HL-60 (cell line): Measurements from ENCODE around the gene SORCS2.

ENCODE experiments used
- DNase-seq, 2 experiments: peaks; one replicate each; pipeline ENCODE4 v3.0.0-alpha.2; 2010 to 2020; ENCODE audit warnings: low read depth in 1 of 2, low spot score in 1 of 2
- H3K27ac ChIP-seq: fragments of 250-450 bp; sonication (Bioruptor Pico); replicated peaks from 2 replicates; pipeline ENCODE4 v1.5.1; 2020; ENCODE audit warnings: mild to moderate bottlenecking, moderate library complexity
- H3K27me3 ChIP-seq: fragments of 250-450 bp; sonication (Bioruptor Pico); 2 replicates; pipeline ENCODE4 v1.5.1; 2021; ENCODE audit warnings: mild to moderate bottlenecking, moderate library complexity; ENCODE audit not compliant: insufficient read depth, poor library complexity, severe bottlenecking
- H3K4me3 ChIP-seq: replicated peaks from 2 replicates; pipeline ENCODE4 v1.5.1; 2011; ENCODE audit warnings: mild to moderate bottlenecking, control low read depth, low read length; ENCODE audit not compliant: insufficient read depth
- CTCF ChIP-seq: IDR thresholded peaks from one replicate; pipeline ENCODE4 v1.5.1; 2011; ENCODE audit warnings: low read length, control low read depth, inconsistent platforms; ENCODE audit not compliant: insufficient read depth
- GABPA ChIP-seq: IDR thresholded peaks from 2 replicates; pipeline ENCODE4 v1.6.1; 2012; ENCODE audit warnings: low read depth
- POLR2AphosphoS5 ChIP-seq: IDR thresholded peaks from 2 replicates; pipeline ENCODE4 v1.6.1; 2012; ENCODE audit warnings: low read depth
- REST ChIP-seq: IDR thresholded peaks from 2 replicates; pipeline ENCODE4 v1.6.1; 2012; ENCODE audit warnings: low read depth; ENCODE audit not compliant: insufficient replicate concordance
- SPI1 ChIP-seq: IDR thresholded peaks from 2 replicates; pipeline ENCODE4 v1.6.1; 2012; ENCODE audit warnings: low read depth, mild to moderate bottlenecking, borderline replicate concordance

The SORCS2 gene

DNA sequence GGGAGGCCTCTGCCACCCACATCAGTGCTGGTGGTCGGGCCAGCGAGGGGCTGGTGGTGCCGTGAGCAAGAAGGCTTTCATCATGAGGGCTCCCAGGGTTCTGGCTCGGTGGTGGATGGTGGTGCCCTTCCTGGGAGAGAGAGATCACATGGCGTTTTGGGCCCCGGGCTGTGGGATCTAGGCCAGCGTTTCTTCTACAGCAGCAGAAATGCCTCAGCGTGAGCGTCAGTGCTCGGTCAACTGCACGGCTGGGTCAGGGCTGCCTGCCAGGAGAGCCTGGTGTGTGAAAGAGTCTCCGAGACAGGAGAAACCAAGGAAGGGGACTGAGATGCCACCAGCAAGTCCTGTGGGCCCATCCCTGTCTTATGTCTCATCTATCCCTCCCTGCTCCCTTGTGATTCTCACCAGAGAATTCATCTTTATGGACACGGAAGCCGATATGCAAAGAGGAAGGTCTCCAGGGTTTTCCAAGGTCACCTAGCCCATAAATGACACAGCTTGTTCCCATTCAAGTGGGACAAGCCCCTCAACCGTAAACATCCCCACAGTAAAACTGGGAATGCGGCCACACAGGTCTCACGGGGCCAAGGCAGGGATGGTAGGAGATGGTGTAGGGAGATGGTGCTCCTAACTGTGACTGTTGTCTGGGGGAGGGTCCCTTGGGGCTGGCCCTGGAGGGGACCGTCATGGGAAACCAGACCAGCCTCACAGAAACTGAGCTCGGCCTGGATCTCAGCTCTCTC, 99.2 kb downstream of the SORCS2 start:
- no peaks in the 10 kb centered on the region for H3K27me3 ChIP-seq
- H3K27ac ChIP-seq, result no peak overlapping the region
- H3K4me3 ChIP-seq, result no peak overlapping the region
- no peak for TF ChIP-seq CTCF
- no peak for TF ChIP-seq POLR2AphosphoS5
- TF ChIP-seq REST, result no peak
- no peak for TF ChIP-seq SPI1
- no peak for TF ChIP-seq GABPA
- DNase-seq, result no peak

DNA sequence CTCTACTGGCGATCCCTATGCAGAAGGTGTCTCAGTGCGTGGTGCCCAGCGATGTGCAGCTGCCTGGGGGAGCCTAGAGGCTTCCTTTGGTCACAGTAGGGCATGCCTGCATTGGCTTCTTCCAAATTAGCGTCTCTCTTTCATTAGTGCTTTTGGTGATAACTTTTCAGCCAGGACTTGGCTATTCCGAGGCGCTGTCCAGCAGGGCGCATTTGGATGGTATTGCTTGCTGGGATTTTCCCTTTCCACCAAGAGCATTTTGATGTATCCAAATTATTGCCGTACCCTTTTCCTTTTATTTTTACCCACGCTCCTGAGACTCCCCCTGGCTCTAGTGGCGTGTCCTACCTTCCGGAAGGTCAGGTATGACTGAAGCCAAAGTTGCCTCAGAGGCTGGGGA, 101.4 kb downstream of the SORCS2 start:
- Histone ChIP-seq H3K27ac (no peak overlapping the region), H3K27me3 (no peaks in the 10 kb centered on the region), H3K4me3 (no peak overlapping the region)
- no peak for DNase-seq
- TF ChIP-seq CTCF, result no peak
- TF ChIP-seq REST, result peak; percentile 52

GRCh38 chr4:7294176-7294756, 101.9 kb downstream of the SORCS2 start:
- no peak for TF ChIP-seq REST
- TF ChIP-seq SPI1, result no peak
- no peak for TF ChIP-seq GABPA
- TF ChIP-seq CTCF, result no peak
- TF ChIP-seq POLR2AphosphoS5, result no peak
- Histone ChIP-seq H3K4me3 (no peak overlapping the region), H3K27me3 (no peaks in the 10 kb centered on the region), H3K27ac (no peak overlapping the region)
- no peak for DNase-seq
